ENCODE data around the gene VPS29. TPM values are rescaled to one million over a fixed set of nuclear protein-coding genes. Genes with fewer than 3 reads are reported as not detected.
A peak's percentile ranks its signal among the peaks of the same experiment; 100 is the strongest.

VPS29 gene
- total and polyA plus RNA-seq, 7 donors: 70.4 to 216 (median 136) TPM

- Histone ChIP-seq H3K27me3 (ENCODE audit: insufficient read depth in 3 of 3, low read length in 2 of 3) (no peaks in the 10 kb centered on the region), H3K4me1 (peaks cover 11% of the 10 kb centered on the region), H3K9me3 (no peaks in the 10 kb centered on the region), H3K36me3 (ENCODE audit: insufficient read depth in 1 of 2, low read depth in 1 of 2) (peaks cover 6 to 85% of the 10 kb centered on the region in 2 donors), H3K27ac (no peak overlapping the region), H3K4me3 (no peak overlapping the region)
- ATAC-seq: no peak
- WGBS, 3 donors: 87 to 95% (median 91%) methylated on average over 4 of the region's 4 CpGs
- intact Hi-C loops (cut with DNase I): loop anchor here (10.0 kb wide), 3 partner anchors 236 to 856 kb away; no protein-coding TSS in a partner anchor
- no peak for DNase-seq
- TF ChIP-seq, protein P1, sequence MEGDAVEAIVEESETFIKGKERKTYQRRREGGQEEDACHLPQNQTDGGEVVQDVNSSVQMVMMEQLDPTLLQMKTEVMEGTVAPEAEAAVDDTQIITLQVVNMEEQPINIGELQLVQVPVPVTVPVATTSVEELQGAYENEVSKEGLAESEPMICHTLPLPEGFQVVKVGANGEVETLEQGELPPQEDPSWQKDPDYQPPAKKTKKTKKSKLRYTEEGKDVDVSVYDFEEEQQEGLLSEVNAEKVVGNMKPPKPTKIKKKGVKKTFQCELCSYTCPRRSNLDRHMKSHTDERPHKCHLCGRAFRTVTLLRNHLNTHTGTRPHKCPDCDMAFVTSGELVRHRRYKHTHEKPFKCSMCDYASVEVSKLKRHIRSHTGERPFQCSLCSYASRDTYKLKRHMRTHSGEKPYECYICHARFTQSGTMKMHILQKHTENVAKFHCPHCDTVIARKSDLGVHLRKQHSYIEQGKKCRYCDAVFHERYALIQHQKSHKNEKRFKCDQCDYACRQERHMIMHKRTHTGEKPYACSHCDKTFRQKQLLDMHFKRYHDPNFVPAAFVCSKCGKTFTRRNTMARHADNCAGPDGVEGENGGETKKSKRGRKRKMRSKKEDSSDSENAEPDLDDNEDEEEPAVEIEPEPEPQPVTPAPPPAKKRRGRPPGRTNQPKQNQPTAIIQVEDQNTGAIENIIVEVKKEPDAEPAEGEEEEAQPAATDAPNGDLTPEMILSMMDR (IDR thresholded peaks at IDR 0.05): no peak
These were observed 43.2 kb downstream of the VPS29 start for GRCh38 chr12:110458756-110459155.

- peaks cover 20% of the 10 kb centered on the region for H3K4me1 ChIP-seq
- no peaks in the 10 kb centered on the region for H3K9me3 ChIP-seq
- ATAC-seq (no peak), DNase-seq (no peak)
- H3K27me3 ChIP-seq (ENCODE audit: insufficient read depth in 3 of 3, low read length in 2 of 3): no peaks in the 10 kb centered on the region
- intact Hi-C loops (cut with DNase I): loop anchor here (5.0 to 10.0 kb wide), 4 partner anchors 149 to 861 kb away; no protein-coding TSS in a partner anchor
- TF ChIP-seq, protein P1 (IDR thresholded peaks at IDR 0.05): no peak
- no peak overlapping the region for H3K27ac ChIP-seq
- WGBS, 3 donors: 94 to 97% (median 95%) methylated on average over 4 of the region's 4 CpGs
- no peak overlapping the region for H3K4me3 ChIP-seq
- H3K36me3 ChIP-seq (ENCODE audit: insufficient read depth in 1 of 2, low read depth in 1 of 2): peaks cover 5 to 63% of the 10 kb centered on the region in 2 donors
These were observed 48.2 kb downstream of the VPS29 start for GRCh38 chr12:110453569-110454296.

DNA sequence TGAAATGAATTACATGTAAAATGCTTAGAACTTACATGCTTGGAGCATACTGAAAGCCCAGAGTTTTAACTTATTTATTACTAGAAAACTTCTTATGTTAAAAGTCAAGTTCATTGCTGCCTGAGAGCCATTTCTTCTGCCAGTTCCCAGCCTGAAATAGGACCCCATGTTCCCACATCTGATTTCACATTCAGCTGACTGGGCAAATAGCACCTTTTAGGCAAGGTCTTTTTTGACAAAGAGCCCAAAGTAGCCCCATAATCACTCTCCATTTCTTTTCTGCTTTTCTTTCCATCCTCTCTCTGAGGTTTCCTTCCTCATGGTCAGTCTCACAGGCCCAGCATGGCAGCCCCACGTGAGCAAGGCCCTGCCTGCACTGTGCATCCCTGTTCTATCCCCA is 50.6 kb downstream of the VPS29 start:
- DNase-seq: no peak
- no peak for ATAC-seq
- H3K36me3 ChIP-seq (ENCODE audit: insufficient read depth in 1 of 2, low read depth in 1 of 2): peaks cover 9 to 42% of the 10 kb centered on the region in 2 donors
- intact Hi-C loops (cut with DNase I): loop anchor here (5.0 to 10.0 kb wide), 4 partner anchors 151 to 864 kb away; no protein-coding TSS in a partner anchor
- 63 to 88% (median 66%) methylated on average over 1 of the region's 1 CpG for WGBS, 3 donors
- H3K4me1 ChIP-seq: peaks cover 15% of the 10 kb centered on the region
- peak overlapping the region; percentile 89 for H3K27ac ChIP-seq
- TF ChIP-seq, protein P1 (IDR thresholded peaks at IDR 0.05): no peak
- H3K9me3 ChIP-seq: no peaks in the 10 kb centered on the region
- H3K4me3 ChIP-seq: no peak overlapping the region
- H3K27me3 ChIP-seq (ENCODE audit: insufficient read depth in 3 of 3, low read length in 2 of 3): no peaks in the 10 kb centered on the region

DNA sequence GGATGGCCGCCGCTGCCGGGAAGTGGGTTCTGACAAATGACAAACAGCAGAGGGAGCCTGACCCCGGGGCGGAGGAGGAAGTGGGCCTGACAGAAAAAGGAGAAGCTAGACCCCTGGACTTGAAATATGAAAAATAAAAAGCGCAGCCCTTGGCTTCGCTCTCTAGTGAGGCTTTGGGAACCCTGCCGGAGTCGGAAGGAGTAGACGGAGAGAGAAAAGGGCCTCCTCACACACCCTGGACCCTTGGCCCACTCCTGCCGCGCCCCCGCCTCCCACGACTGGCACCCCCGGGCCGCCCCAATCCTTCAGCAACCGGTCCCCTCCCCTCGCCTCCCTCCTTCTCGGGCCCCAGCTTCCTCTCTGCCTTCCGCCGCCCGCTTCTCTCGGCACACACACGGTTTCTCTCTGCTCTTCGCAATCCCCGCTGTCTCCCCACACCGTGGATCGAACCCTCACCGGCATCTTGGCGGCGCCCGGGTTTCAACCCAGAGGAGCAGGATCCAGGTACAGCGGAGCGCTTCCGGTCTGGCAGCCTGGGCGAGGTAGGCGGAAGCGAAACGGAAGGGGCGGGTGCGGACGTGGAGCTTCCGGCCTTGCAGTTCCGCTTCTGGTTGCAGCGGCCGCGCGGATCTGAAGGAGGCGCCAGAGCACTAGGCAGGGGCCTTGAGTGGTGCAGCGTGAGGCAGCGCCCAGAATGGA is 52.0 kb downstream of the VPS29 start, which contains the start of gene ARPC3:
TSS of gene ARPC3 (minus strand) at position 539 of the 699 bp plus-strand sequence. CDS start at position 462, 77 bp downstream.
- intact Hi-C loops (cut with DNase I): loop anchor here (5.0 to 10.0 kb wide), 4 partner anchors 152 to 865 kb away; no protein-coding TSS in a partner anchor
- TF ChIP-seq, protein P1 (IDR thresholded peaks at IDR 0.05): peak; percentile 92
- WGBS, 3 donors: 0% methylated on average over 40 to 51 of the region's 51 CpGs
- ATAC-seq (peak; percentile 99), DNase-seq (peak; percentile 95 to 97)
- Histone ChIP-seq H3K27ac (peak within 1 kb of the TSS; percentile 89), H3K4me3 (peak within 1 kb of the TSS; percentile 88), H3K27me3 (ENCODE audit: insufficient read depth in 3 of 3, low read length in 2 of 3) (no peaks in the 10 kb centered on the region), H3K4me1 (peaks cover 9% of the 10 kb centered on the region), H3K9me3 (no peaks in the 10 kb centered on the region), H3K36me3 (ENCODE audit: insufficient read depth in 1 of 2, low read depth in 1 of 2) (peaks cover 15 to 43% of the 10 kb centered on the region in 2 donors)

All from psoas muscle (tissue), 8 donors.